ENCODE data around the gene SPG11.

DNA sequence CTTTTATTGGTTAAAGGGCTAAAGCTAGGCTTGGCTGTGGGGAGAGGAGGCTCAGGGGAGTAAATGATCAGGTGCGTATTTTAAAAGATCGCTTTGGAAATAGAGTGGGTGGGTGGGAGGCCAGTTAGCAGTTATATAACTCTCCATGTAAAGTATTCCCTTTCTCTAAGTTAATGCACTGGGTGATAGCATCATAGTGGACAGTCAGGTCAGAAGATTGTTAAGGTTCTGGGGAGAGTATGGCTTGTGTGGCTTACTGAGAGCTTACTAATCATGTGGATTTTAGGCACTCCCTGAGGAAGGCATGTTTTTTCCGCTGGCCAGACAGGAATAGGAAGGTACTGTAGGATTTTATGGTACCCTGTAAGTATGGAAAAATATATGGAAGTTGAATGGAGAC is 132.8 kb downstream of the SPG11 start:
- TF ChIP-seq POLR2A (IDR thresholded peaks at IDR 0.05): no peak
- TF ChIP-seq, protein P1, sequence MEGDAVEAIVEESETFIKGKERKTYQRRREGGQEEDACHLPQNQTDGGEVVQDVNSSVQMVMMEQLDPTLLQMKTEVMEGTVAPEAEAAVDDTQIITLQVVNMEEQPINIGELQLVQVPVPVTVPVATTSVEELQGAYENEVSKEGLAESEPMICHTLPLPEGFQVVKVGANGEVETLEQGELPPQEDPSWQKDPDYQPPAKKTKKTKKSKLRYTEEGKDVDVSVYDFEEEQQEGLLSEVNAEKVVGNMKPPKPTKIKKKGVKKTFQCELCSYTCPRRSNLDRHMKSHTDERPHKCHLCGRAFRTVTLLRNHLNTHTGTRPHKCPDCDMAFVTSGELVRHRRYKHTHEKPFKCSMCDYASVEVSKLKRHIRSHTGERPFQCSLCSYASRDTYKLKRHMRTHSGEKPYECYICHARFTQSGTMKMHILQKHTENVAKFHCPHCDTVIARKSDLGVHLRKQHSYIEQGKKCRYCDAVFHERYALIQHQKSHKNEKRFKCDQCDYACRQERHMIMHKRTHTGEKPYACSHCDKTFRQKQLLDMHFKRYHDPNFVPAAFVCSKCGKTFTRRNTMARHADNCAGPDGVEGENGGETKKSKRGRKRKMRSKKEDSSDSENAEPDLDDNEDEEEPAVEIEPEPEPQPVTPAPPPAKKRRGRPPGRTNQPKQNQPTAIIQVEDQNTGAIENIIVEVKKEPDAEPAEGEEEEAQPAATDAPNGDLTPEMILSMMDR (IDR thresholded peaks at IDR 0.05): no peak
